ENCODE data around the gene SPRN. TPM values are rescaled to one million over a fixed set of nuclear protein-coding genes. Genes with fewer than 3 reads are reported as not detected.
"Not testable (repeated sequence)": the region's sequence is repeated elsewhere in the genome, so short reads cannot be mapped to it uniquely, and the experiment has no call there.

Gene SPRN
- total RNA-seq, 1 experiment from 2014 or later = not detected

- no peak overlapping the region for H3K4me3 ChIP-seq
- no peak overlapping the region for H3K27ac ChIP-seq
- no peaks in the 10 kb centered on the region for H3K4me1 ChIP-seq
- H3K27me3 ChIP-seq = no peaks in the 10 kb centered on the region
- H3K9me3 ChIP-seq (replicated peaks) = no peaks in the 10 kb centered on the region
- H3K36me3 ChIP-seq = no peaks in the 10 kb centered on the region
- DNase-seq = no peak
Measured at GRCh38 chr10:133445751-133446708, 21.6 kb upstream of the SPRN start.

- DNase-seq = no peak
- Histone ChIP-seq H3K4me3 (no peak overlapping the region), H3K9me3 (replicated peaks) (no peaks in the 10 kb centered on the region), H3K27ac (no peak overlapping the region), H3K36me3 (no peaks in the 10 kb centered on the region), H3K27me3 (no peaks in the 10 kb centered on the region), H3K4me1 (no peaks in the 10 kb centered on the region)
Measured at GRCh38 chr10:133445268-133445732, 20.9 kb upstream of the SPRN start.

GRCh38 chr10:133444342-133445267 is 20.2 kb upstream of the SPRN start:
- Histone ChIP-seq H3K36me3 (no peaks in the 10 kb centered on the region), H3K4me3 (no peak overlapping the region), H3K27me3 (no peaks in the 10 kb centered on the region), H3K9me3 (replicated peaks) (no peaks in the 10 kb centered on the region), H3K27ac (no peak overlapping the region), H3K4me1 (no peaks in the 10 kb centered on the region)
- DNase-seq = no peak

- DNase-seq = no peak
- no peaks in the 10 kb centered on the region for H3K4me1 ChIP-seq
Measured at GRCh38 chr10:133442967-133443924, 18.8 kb upstream of the SPRN start.

GRCh38 chr10:133442191-133442966 is 18.0 kb upstream of the SPRN start:
- Histone ChIP-seq H3K9me3 (replicated peaks) (no peaks in the 10 kb centered on the region), H3K27me3 (no peaks in the 10 kb centered on the region), H3K4me3 (no peak overlapping the region), H3K36me3 (no peaks in the 10 kb centered on the region), H3K4me1 (no peaks in the 10 kb centered on the region), H3K27ac (no peak overlapping the region)
- no peak for DNase-seq

More at GRCh38 chr10:133442967-133443924, 18.8 kb upstream of the SPRN start:
- no peaks in the 10 kb centered on the region for H3K36me3 ChIP-seq
- H3K27ac ChIP-seq = no peak overlapping the region
- H3K4me3 ChIP-seq = no peak overlapping the region
- H3K27me3 ChIP-seq = no peaks in the 10 kb centered on the region
- no peaks in the 10 kb centered on the region for H3K9me3 ChIP-seq (replicated peaks)

- Histone ChIP-seq H3K9me3 (replicated peaks) (no peaks in the 10 kb centered on the region), H3K4me3 (no peak overlapping the region), H3K27me3 (no peaks in the 10 kb centered on the region), H3K4me1 (no peaks in the 10 kb centered on the region), H3K36me3 (no peaks in the 10 kb centered on the region), H3K27ac (no peak overlapping the region)
- no peak for DNase-seq
Measured at GRCh38 chr10:133441780-133442179, 17.4 kb upstream of the SPRN start.

- H3K27ac ChIP-seq = not testable (repeated sequence)
Measured at GRCh38 chr10:133441356-133441755, 16.9 kb upstream of the SPRN start.

GRCh38 chr10:133440633-133441285 is 16.3 kb upstream of the SPRN start:
- DNase-seq = no peak
- no peaks in the 10 kb centered on the region for H3K36me3 ChIP-seq
- H3K4me1 ChIP-seq = no peaks in the 10 kb centered on the region
- no peak overlapping the region for H3K4me3 ChIP-seq
- H3K27me3 ChIP-seq = no peaks in the 10 kb centered on the region
- no peaks in the 10 kb centered on the region for H3K9me3 ChIP-seq (replicated peaks)
- H3K27ac ChIP-seq = no peak overlapping the region

More at GRCh38 chr10:133441356-133441755, 16.9 kb upstream of the SPRN start:
- DNase-seq; H3K4me1 ChIP-seq; H3K9me3 ChIP-seq (replicated peaks); H3K36me3 ChIP-seq; H3K4me3 ChIP-seq; H3K27me3 ChIP-seq: not testable (repeated sequence)

GRCh38 chr10:133439517-133440461 is 15.4 kb upstream of the SPRN start:
- H3K4me1 ChIP-seq = no peaks in the 10 kb centered on the region
- no peak overlapping the region for H3K27ac ChIP-seq
- no peaks in the 10 kb centered on the region for H3K27me3 ChIP-seq
- no peaks in the 10 kb centered on the region for H3K9me3 ChIP-seq (replicated peaks)
- DNase-seq = no peak
- no peaks in the 10 kb centered on the region for H3K36me3 ChIP-seq
- H3K4me3 ChIP-seq = no peak overlapping the region

- Histone ChIP-seq H3K9me3 (replicated peaks) (no peaks in the 10 kb centered on the region), H3K4me3 (no peak overlapping the region), H3K36me3 (no peaks in the 10 kb centered on the region), H3K27ac (no peak overlapping the region), H3K27me3 (no peaks in the 10 kb centered on the region), H3K4me1 (no peaks in the 10 kb centered on the region)
- peak in 1 of 2 experiments; percentile 56 for DNase-seq
Measured at GRCh38 chr10:133438711-133439273, 14.4 kb upstream of the SPRN start.

GRCh38 chr10:133432789-133433188 is 8.4 kb upstream of the SPRN start:
- not testable (repeated sequence) for H3K27me3 ChIP-seq; H3K36me3 ChIP-seq; H3K9me3 ChIP-seq (replicated peaks); H3K27ac ChIP-seq; DNase-seq; H3K4me1 ChIP-seq; H3K4me3 ChIP-seq

Data from SJCRH30 (cell line).